ENCODE results near the gene STK35.

DNA sequence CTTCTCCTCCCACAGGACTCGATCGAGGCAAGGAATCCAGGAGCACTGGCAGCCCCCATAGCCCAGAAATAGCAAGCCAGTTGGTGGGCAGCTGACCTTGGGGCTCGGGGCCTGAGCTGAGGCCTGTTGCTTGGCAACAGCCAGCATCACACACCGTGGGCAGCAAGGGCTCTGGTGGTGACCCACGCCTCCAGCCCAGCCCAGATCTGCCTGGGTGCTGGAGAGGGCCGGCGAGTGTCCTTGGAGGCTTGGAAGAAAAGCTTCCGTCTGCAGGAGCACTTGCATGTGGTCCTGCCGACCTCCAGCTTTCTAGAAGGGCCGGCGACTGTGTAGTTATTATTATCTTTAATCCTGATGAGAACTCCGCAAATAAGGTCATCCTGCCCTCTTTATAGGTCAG, 67.3 kb downstream of the STK35 start:
- TF ChIP-seq, protein P1, sequence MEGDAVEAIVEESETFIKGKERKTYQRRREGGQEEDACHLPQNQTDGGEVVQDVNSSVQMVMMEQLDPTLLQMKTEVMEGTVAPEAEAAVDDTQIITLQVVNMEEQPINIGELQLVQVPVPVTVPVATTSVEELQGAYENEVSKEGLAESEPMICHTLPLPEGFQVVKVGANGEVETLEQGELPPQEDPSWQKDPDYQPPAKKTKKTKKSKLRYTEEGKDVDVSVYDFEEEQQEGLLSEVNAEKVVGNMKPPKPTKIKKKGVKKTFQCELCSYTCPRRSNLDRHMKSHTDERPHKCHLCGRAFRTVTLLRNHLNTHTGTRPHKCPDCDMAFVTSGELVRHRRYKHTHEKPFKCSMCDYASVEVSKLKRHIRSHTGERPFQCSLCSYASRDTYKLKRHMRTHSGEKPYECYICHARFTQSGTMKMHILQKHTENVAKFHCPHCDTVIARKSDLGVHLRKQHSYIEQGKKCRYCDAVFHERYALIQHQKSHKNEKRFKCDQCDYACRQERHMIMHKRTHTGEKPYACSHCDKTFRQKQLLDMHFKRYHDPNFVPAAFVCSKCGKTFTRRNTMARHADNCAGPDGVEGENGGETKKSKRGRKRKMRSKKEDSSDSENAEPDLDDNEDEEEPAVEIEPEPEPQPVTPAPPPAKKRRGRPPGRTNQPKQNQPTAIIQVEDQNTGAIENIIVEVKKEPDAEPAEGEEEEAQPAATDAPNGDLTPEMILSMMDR (IDR thresholded peaks at IDR 0.05): no peak
- TF ChIP-seq POLR2A (IDR thresholded peaks at IDR 0.05) (no peak), EP300 (IDR thresholded peaks at IDR 0.05) (no peak)

All from ovary (tissue), 3 donors.